H1 (cell line): ENCODE measurements around the gene PIM2. TPM values are rescaled to one million over a fixed set of nuclear protein-coding genes. Genes with fewer than 3 reads are reported as not detected.

Source experiments
- CTCF ChIA-PET: fragments of 300-600 bp; sonication (Branson Sonifier 250); formaldehyde crosslinking; loops from one replicate; lab custom pipeline; 2021; ENCODE audit not compliant: partially characterized antibody; lab: Charles Lee
- POLR2A ChIA-PET: fragments of 300-600 bp; sonication (Branson Sonifier 250); formaldehyde crosslinking; loops from one replicate; lab custom pipeline; 2021; ENCODE audit warnings: inconsistent platforms; ENCODE audit not compliant: partially characterized antibody; lab: Charles Lee
- DNase-seq, 2 experiments: peaks; one replicate each; pipeline versions ENCODE4 v3.0.0 to v3.0.0-alpha.2; 2010 to 2022; ENCODE audit warnings: low spot score in 2 of 2, low read depth in 1 of 2, mixed read lengths in 1 of 2
- FAIRE-seq: peaks from 2 replicates; lab custom pipeline; 2011; peaks lifted over from hg19 to GRCh38; lab: Jason Lieb, UNC
- H2AFZ ChIP-seq: 2 replicates; pipeline ENCODE4 v1.8.1; 2012; ENCODE audit warnings: low read length, inconsistent platforms
- H2AK5ac ChIP-seq: 2 replicates; pipeline ENCODE4 v1.6.1; 2013; ENCODE audit warnings: low read depth, low read length
- H2BK120ac ChIP-seq: replicated peaks from 2 replicates; pipeline ENCODE3; 2013; ENCODE audit warnings: low read depth, low read length, inconsistent platforms
- H2BK12ac ChIP-seq: 2 replicates; pipeline ENCODE4 v1.6.1; 2013; ENCODE audit warnings: low read depth, low read length
- H2BK15ac ChIP-seq: 2 replicates; pipeline ENCODE4 v1.6.1; 2013; ENCODE audit warnings: low read length
- H2BK20ac ChIP-seq: 2 replicates; pipeline ENCODE4 v1.6.1; 2013; ENCODE audit warnings: low read length
- H2BK5ac ChIP-seq: 2 replicates; pipeline ENCODE4 v1.6.1; 2013; ENCODE audit warnings: low read depth, low read length
- H3K14ac ChIP-seq: 2 replicates; pipeline ENCODE4 v1.6.1; 2013; ENCODE audit warnings: inconsistent platforms; ENCODE audit not compliant: insufficient read length
- H3K18ac ChIP-seq: 2 replicates; pipeline ENCODE4 v1.6.1; 2013; ENCODE audit warnings: low read length; ENCODE audit errors: extremely low read depth
- H3K23ac ChIP-seq: 2 replicates; pipeline ENCODE4 v1.6.1; 2013; ENCODE audit warnings: inconsistent platforms; ENCODE audit not compliant: insufficient read length
- H3K23me2 ChIP-seq: 2 replicates; pipeline ENCODE4 v1.6.1; 2013; ENCODE audit warnings: low read depth, low read length
- H3K27ac ChIP-seq: 2 replicates; pipeline ENCODE4 v1.6.1; 2011; ENCODE audit warnings: low read depth, low read length, inconsistent platforms
- H3K27me3 ChIP-seq, 4 experiments: replicated peaks in 1 of 4; 1 replicate in 1 of 4; 2 replicates in 3 of 4; pipeline versions ENCODE4 v1.6.1 to v1.8.1; 2011 to 2013; ENCODE audit warnings: low read length in 3 of 4, mild to moderate bottlenecking in 3 of 4, inconsistent platforms in 2 of 4, mixed read lengths in 2 of 4, moderate library complexity in 1 of 4; ENCODE audit not compliant: control insufficient read depth in 3 of 4, insufficient read depth in 3 of 4; ENCODE audit errors: extremely low read depth in 1 of 4
- H3K36me3 ChIP-seq, 4 experiments: 2 replicates each; pipeline versions ENCODE4 v1.6.1 to v1.8.1; 2011 to 2013; ENCODE audit warnings: mild to moderate bottlenecking in 4 of 4, low read length in 3 of 4, moderate library complexity in 2 of 4, control low read depth in 1 of 4, inconsistent platforms in 1 of 4; ENCODE audit not compliant: insufficient read depth in 4 of 4, control insufficient read depth in 2 of 4
- H3K4ac ChIP-seq: replicated peaks from 2 replicates; pipeline ENCODE3; 2013; ENCODE audit warnings: low read length, low read depth, mixed read lengths, inconsistent platforms; ENCODE audit not compliant: insufficient read length
- H3K4me1 ChIP-seq, 4 experiments: replicated peaks in 1 of 4; 1 replicate in 1 of 4; 2 replicates in 3 of 4; pipeline versions ENCODE4 v1.6.1 to v1.8.1; 2011 to 2013; ENCODE audit warnings: low read length in 3 of 4, inconsistent platforms in 2 of 4, mixed read lengths in 1 of 4; ENCODE audit not compliant: insufficient read depth in 4 of 4, control insufficient read depth in 3 of 4
- H3K4me2 ChIP-seq, 2 experiments: 2 replicates each; pipeline versions ENCODE4 v1.6.1 to v1.8.1; 2011 to 2013; ENCODE audit warnings: low read depth in 2 of 2, low read length in 2 of 2, control low read depth in 1 of 2, inconsistent platforms in 1 of 2, mild to moderate bottlenecking in 1 of 2; ENCODE audit not compliant: insufficient read depth in 1 of 2
- H3K4me3 ChIP-seq, 4 experiments: fragments of 200-600, 300-600 bp in 1 of 4; sonication (generic), shearing (Covaris generic), sonication (Bioruptor Twin) in 1 of 4; 2 replicates each; pipeline versions ENCODE4 v1.5.1 to v1.8.1; 2011 to 2016; ENCODE audit warnings: low read length in 4 of 4, low read depth in 3 of 4, control low read depth in 2 of 4, inconsistent platforms in 2 of 4, mild to moderate bottlenecking in 2 of 4, mixed read lengths in 1 of 4, moderate library complexity in 1 of 4; ENCODE audit not compliant: insufficient read depth in 2 of 4; ENCODE audit errors: extremely low read depth in 1 of 4
- H3K56ac ChIP-seq: replicated peaks from 2 replicates; pipeline ENCODE3; 2013; ENCODE audit warnings: low read depth, mild to moderate bottlenecking, mixed read lengths, low read length, inconsistent platforms; ENCODE audit not compliant: insufficient read length
- H3K79me1 ChIP-seq: 2 replicates; pipeline ENCODE4 v1.6.1; 2013; ENCODE audit warnings: low read depth, low read length, control low read depth
- H3K79me2 ChIP-seq, 2 experiments: 2 replicates each; pipeline versions ENCODE4 v1.6.1 to v1.8.1; 2012 to 2013; ENCODE audit warnings: low read length in 2 of 2, mild to moderate bottlenecking in 2 of 2, inconsistent platforms in 1 of 2; ENCODE audit not compliant: insufficient read depth in 2 of 2, control insufficient read depth in 1 of 2
- H3K9ac ChIP-seq, 4 experiments: replicated peaks in 1 of 4; 1 replicate in 1 of 4; 2 replicates in 3 of 4; pipeline versions ENCODE4 v1.6.1 to v1.8.1; 2011 to 2013; ENCODE audit warnings: low read depth in 3 of 4, low read length in 3 of 4, control low read depth in 2 of 4, mild to moderate bottlenecking in 2 of 4, moderate library complexity in 2 of 4, inconsistent platforms in 1 of 4; ENCODE audit errors: extremely low read depth in 1 of 4
- H3K9me3 ChIP-seq, 2 experiments: 2 replicates each; pipeline versions ENCODE4 v1.6.1 to v1.8.1; 2012 to 2013; ENCODE audit warnings: mild to moderate bottlenecking in 2 of 2, moderate library complexity in 2 of 2, control low read depth in 1 of 2, inconsistent platforms in 1 of 2, low read depth in 1 of 2, low read length in 1 of 2, mixed read lengths in 1 of 2; ENCODE audit not compliant: insufficient read depth in 2 of 2
- H4K20me1 ChIP-seq, 2 experiments: replicated peaks in 1 of 2; 2 replicates each; pipeline versions ENCODE3 to v1.8.1; 2011 to 2013; ENCODE audit warnings: inconsistent platforms in 2 of 2, low read length in 2 of 2, mild to moderate bottlenecking in 1 of 2; ENCODE audit not compliant: insufficient read depth in 2 of 2, control insufficient read depth in 1 of 2
- H4K5ac ChIP-seq: 2 replicates; pipeline ENCODE4 v1.6.1; 2013; ENCODE audit warnings: low read length, low read depth, mixed read lengths, inconsistent platforms; ENCODE audit not compliant: insufficient read length
- H4K8ac ChIP-seq: 2 replicates; pipeline ENCODE4 v1.8.0; 2013; ENCODE audit warnings: mild to moderate bottlenecking, moderate library complexity, low read length, inconsistent platforms; ENCODE audit not compliant: insufficient read depth; ENCODE audit errors: extremely low read depth
- H4K91ac ChIP-seq: replicated peaks from 2 replicates; pipeline ENCODE3; 2013; ENCODE audit warnings: low read length, mixed read lengths, inconsistent platforms; ENCODE audit not compliant: insufficient read length
- GABPA ChIP-seq: IDR thresholded peaks from 2 replicates; pipeline ENCODE4 v1.6.1; 2011; ENCODE audit warnings: mild to moderate bottlenecking, low read length, moderate library complexity, borderline replicate concordance; ENCODE audit not compliant: insufficient read depth
- PHF8 ChIP-seq: fragments of 200-600 bp; sonication (generic); conservative IDR thresholded peaks from 2 replicates; pipeline ENCODE4 v1.7.1; 2012; ENCODE audit warnings: low read depth, mild to moderate bottlenecking, inconsistent platforms, low read length, moderate library complexity
- SP2 ChIP-seq: IDR thresholded peaks from 2 replicates; pipeline ENCODE4 v1.6.1; 2012; ENCODE audit warnings: mild to moderate bottlenecking, low read length, inconsistent platforms
- TAF1 ChIP-seq: IDR thresholded peaks from 2 replicates; pipeline ENCODE4 v1.6.1; 2011; ENCODE audit warnings: mild to moderate bottlenecking, low read depth, low read length
- WGBS, 2 experiments: shearing (Covaris generic) in 1 of 2; methylation state at CpG; one replicate each; pipeline versions ENCODE4 v1.1.6 to v1.1.7; 2013 to 2015; ENCODE audit warnings: low lambda C conversion rate in 2 of 2, mixed read lengths in 2 of 2, inconsistent platforms in 1 of 2, low coverage in 1 of 2, missing lambda C conversion rate in 1 of 2; ENCODE audit not compliant: insufficient replicate concordance in 2 of 2, insufficient coverage in 1 of 2, insufficient read length in 1 of 2; ENCODE audit errors: extremely low coverage in 1 of 2, missing lambda C conversion rate in 1 of 2; 5-methylcytosine and 5-hydroxymethylcytosine counted together
- polyA plus RNA-seq, 7 experiments: library from polyadenylated mRNA; depleted of rRNA in 3 of 7; stranded (reverse) in 5 of 7; unstranded in 2 of 7; fragments of >200 nt in 5 of 7; fragments of 200-250 nt in 2 of 7; gene quantifications; 1 replicate in 5 of 7; 2 replicates in 1 of 7; 4 replicates in 1 of 7; pipeline versions ENCODE4 v1.2.1 to v1.2.3, GENCODE V29; 2011 to 2013; ENCODE audit warnings: missing spikeins in 2 of 7, mixed read lengths in 2 of 7
- total RNA-seq: library from RNA; stranded (reverse); fragmentation: NEBNext Ultra II Directional; extraction: Animal tissue kit (Norgen Biotek cat#: 25700); gene quantifications from 2 replicates; pipeline ENCODE4 v1.2.1, GENCODE V29; 2021

PIM2 gene
- total and polyA plus RNA-seq, 2 of the 8 experiments (the other 6 are each of a cell fraction or from before 2014, with no cell fraction given), result 180 to 203 TPM

GRCh38 chrX:48956728-48957414 is 38.0 kb upstream of the PIM2 start:
- H2BK15ac ChIP-seq, result no peak overlapping the region
- no peak overlapping the region for H3K23ac ChIP-seq
- H2BK120ac ChIP-seq, result no peak overlapping the region
- H2BK12ac ChIP-seq, result no peak overlapping the region
- H3K27ac ChIP-seq, result peak overlapping the region; percentile 73
- H4K5ac ChIP-seq, result no peak overlapping the region
- peaks cover 0 to 7% (median 2%) of the 10 kb centered on the region in 4 experiments; a peak in 4 of 7 replicates for H3K4me1 ChIP-seq
- H3K27me3 ChIP-seq, result no peaks in the 10 kb centered on the region
- no peak overlapping the region for H4K91ac ChIP-seq
- ChIA-PET POLR2A (interaction anchor here (0.6 to 6.7 kb wide), 12 partner anchors 11 to 223 kb away, joined by 3 to 70 read pairs (median 4); partner anchors contain the start of genes KCND1, PQBP1 and TIMM17B), CTCF (interaction anchor here (2.0 kb wide), 1 partner anchor 8 kb away, joined by 4 read pairs; no protein-coding TSS in a partner anchor)
- peaks cover 0 to 13% (median 6%) of the 10 kb centered on the region in 4 experiments; a peak in 6 of 8 replicates for H3K36me3 ChIP-seq
- no peak for FAIRE-seq
- no peak overlapping the region for H2BK5ac ChIP-seq
- no peak for DNase-seq
- peak overlapping the region; percentile 57; the same call in 1 of the 2 replicates for H4K8ac ChIP-seq
- H2AFZ ChIP-seq, result no peak overlapping the region
- no peak overlapping the region for H2BK20ac ChIP-seq
- H3K18ac ChIP-seq, result no peak overlapping the region
- peaks cover 4% of the 10 kb centered on the region; the same call in 1 of the 2 replicates for H3K23me2 ChIP-seq
- H2AK5ac ChIP-seq, result no peak overlapping the region
- no peaks in the 10 kb centered on the region for H3K9me3 ChIP-seq
- no peak overlapping the region for H3K4ac ChIP-seq
- no peak overlapping the region for H3K56ac ChIP-seq
- H4K20me1 ChIP-seq, result peaks cover 0 to 2% of the 10 kb centered on the region in 2 experiments
- WGBS, 2 experiments, result 29% methylated on average over 4 of the region's 61 CpGs; no CpG with 5 or more reads in 1 of the 2 experiments
- peaks cover 7% of the 10 kb centered on the region; the same call in 1 of the 2 replicates for H3K79me1 ChIP-seq
- no peak overlapping the region for H3K14ac ChIP-seq
- H3K4me2 ChIP-seq, result peak overlapping the region; percentile 72 to 90
- no peak for TF ChIP-seq GABPA
- TF ChIP-seq PHF8, result 0 out of 2 replicates have a peak, but pooled peaks have one; percentile 5
- 0 out of 2 replicates have a peak, but pooled peaks have one; percentile 5 for TF ChIP-seq TAF1
- TF ChIP-seq SP2, result no peak
- H3K79me2 ChIP-seq, result peaks cover 16 to 52% of the 10 kb centered on the region in 2 experiments; a peak in 3 of 4 replicates
- H3K9ac ChIP-seq, result peak overlapping the region; percentile 75 to 97 (median 90)
- H3K4me3 ChIP-seq, result peak overlapping the region; percentile 75 to 94 (median 86)
